HG03521 (cell line): ENCODE results near the gene KMT5C.

Source experiments
- ATAC-seq: cut with Tn5 transposase; IDR thresholded peaks from one replicate; pipeline ENCODE4 v1.9.1; 2021; ENCODE audit warnings: mild to moderate bottlenecking, moderate library complexity; ENCODE audit not compliant: unreplicated experiment

KMT5C gene

GRCh38 chr19:55362990-55363716 lies 23.5 kb downstream of the KMT5C start, which contains the start of gene GARIN5B:
TSS of gene GARIN5B (minus strand) at chr19:55363260. CDS start at chr19:55363066, 194 bp downstream.
- no peak for ATAC-seq

- no peak for ATAC-seq
Measured at GRCh38 chr19:55365245-55365644, 25.6 kb downstream of the KMT5C start.

DNA sequence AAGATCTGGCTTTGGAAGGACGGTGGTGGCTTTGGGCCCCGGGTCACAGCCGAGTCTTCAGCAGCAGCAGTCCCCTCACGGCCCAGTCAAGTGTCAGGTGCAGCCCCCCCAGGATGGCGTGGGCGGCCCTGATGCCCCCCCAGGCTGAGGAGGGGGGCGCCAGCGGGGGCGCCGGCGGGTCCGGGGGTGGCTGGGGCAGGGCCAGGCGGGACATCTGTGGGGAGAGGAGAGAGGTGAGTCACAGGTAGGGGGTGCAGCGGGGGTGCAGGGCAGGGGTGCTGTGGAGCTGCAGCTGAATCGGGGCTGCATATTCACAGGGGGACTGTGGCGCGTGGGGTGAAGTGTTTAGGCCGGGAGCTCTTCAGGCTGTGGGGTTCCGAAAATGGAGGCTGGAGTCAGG lies 26.3 kb downstream of the KMT5C start:
- no peak for ATAC-seq

DNA sequence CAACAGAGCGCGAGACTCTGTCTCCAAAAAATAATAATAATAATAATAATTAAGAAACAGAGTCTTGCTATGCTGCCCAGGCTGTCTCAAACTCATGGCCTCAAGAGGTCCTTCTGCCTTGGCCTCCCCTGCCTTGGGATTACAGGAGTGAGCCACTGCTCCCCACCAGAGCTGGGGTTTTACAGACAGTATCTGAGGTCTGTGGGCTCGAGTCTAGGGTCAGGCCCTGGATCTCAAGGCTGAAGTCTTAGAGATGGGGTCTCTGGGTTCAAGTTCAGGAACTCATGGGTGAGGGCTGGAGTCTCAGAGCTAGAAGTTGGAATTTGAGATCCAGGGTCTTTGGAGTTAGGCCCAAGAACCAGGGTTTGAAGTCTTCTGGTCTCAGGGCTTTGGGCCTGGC lies 27.1 kb downstream of the KMT5C start:
- no peak for ATAC-seq

- no peak for ATAC-seq
Measured at GRCh38 chr19:55368106-55368505, 28.4 kb downstream of the KMT5C start.

DNA sequence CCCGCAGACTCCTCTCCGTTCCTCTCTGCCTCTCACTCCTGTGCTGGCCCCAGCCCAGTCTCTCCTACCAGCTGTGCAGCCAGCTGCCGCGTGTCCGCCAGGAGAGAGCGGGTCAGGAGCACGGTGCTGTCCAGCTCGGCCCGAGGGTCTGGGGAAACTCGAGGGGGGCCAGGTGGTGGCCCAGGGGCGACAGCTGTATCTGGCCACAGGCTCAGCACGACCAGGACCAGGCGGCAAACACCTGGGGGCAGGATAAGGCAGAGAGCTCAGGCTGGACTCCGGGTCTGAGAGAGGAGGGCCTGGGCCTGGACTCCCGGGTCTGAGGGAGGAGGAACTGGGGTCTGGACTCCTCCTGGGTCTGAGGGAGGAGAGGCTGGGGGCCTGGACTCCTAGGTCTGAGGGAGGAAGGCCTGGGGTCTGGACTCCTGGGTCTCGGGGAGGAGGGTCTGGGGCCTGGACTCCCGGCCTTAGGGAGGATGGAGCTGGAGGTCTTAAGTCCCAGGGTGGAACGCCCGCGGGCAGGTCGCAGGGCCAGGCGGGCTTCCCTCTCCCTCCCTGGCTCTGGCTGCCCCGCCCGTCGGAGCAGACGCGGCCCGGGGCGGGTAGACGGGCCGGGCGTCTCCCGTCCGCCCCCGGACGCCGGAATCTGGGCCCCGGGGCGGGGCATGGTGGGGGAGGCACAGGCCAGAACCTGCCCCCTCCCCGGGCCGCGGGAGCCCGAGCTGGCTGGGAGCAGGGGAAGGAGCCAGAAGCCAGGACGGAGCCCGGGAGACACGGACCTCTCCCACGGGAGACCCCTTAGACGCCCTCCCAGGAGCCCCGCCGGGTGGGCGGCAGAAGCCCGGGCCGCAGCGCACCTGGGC lies 29.3 kb downstream of the KMT5C start:
- ATAC-seq = no peak

GRCh38 chr19:55369653-55370304 lies 30.1 kb downstream of the KMT5C start:
- ATAC-seq = no peak

DNA sequence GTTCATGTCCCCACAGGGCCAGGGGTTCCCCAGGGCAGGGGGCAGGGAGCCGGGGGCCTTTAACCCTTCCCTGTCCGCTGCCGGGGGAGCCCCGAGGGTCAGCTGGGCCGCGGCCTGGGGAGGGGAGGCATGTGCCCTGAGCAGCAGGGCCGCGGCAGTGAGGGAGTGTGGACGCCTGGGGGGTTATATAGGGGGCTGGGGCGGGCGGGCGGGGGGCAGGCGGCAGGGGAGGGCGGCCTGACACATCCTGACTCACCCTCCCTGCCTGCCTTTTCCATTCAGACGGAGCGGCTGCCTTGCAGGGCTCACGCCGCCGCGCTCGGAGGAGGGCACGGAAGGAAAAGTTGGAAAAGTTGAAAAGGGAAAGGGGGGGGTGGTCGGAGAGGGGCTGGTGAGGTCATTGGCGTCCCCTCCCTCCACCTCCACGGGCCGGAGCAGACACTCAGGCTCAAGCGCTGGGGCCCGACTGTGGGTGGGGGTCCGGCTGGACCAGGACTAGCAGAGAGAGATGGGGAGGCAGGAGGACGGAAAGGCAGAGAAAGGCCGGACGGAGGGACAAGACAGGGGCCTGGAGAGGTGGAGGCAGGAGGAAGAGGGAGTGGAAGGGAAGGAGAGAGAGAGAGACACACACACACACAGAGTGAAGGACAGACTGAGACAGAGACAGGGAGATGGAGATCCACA lies 30.8 kb downstream of the KMT5C start, which contains the start of gene IL11:
IL11 (minus strand) TSS at position 159 of the 684 bp plus-strand sequence; CDS start at position 6, 153 bp downstream.
- no peak for ATAC-seq

DNA sequence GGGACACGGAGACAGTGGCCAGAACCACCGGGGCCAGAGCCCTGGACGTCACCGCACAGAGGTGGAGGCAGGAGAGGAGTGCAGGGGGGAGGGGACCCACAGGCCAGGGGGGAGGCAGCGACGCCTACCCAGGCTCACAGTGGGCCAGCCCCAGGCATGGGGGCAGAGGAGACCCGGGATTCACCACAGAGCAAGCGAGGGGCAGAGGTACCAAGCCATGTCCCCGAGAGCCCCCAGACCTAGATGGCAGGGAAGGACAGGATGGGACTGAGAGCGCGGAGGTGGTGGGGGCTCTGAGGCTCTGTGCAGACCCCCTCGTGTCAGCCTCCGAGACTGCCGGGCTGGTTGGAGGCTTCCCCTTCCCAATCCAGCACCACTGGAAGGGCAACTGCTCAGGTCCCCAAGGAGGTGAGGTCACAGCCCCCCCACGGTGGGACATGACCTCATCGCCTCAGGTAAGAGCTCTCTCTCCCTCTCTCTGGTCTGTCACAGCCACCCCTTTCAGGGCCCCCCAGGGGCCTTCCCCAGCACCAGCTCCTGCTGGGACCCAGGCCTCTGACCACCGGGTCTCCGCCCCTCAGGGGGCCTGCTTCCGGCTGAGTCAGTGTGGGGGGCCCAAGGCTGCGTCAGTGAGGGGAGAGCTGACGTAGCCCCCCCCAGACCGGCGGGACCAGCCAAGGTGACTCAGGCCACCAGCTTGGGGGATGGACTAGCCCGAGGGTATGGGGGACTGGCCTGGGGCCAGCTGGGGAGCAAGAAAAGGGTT lies 32.8 kb downstream of the KMT5C start:
- no peak for ATAC-seq

- ATAC-seq = no peak
Measured at GRCh38 chr19:55373306-55373992, 33.8 kb downstream of the KMT5C start.

GRCh38 chr19:55373993-55374757 lies 34.5 kb downstream of the KMT5C start:
- ATAC-seq = no peak

GRCh38 chr19:55376241-55376933 lies 36.7 kb downstream of the KMT5C start, which contains the start of gene TMEM190:
TSS of gene TMEM190 (plus strand) at chr19:55376826. CDS start at chr19:55376854, 28 bp downstream.
- ATAC-seq = no peak

- ATAC-seq = no peak
Measured at GRCh38 chr19:55377356-55378131, 37.9 kb downstream of the KMT5C start.

DNA sequence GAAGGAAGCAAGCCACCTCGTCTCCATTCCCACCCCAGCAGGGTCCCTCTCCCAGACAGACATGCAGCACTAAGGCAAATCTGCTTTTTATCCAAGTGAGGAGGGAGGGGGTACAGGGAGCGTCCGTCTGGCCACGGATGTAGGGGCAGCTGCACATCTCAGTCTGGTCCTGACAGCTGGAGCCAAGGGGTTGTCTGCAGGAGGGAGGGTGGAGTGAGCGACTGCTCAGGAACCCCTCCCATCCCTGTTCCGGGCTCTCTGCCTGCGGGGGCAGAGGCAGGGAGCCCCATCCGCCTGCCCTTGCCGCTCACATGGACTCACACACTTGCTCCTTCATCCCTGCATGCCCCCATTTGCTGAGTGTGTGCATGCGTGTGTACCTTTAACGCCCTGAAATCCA lies 39.5 kb downstream of the KMT5C start:
- ATAC-seq = no peak

GRCh38 chr19:55382013-55382412 lies 42.3 kb downstream of the KMT5C start:
- ATAC-seq = no peak

GRCh38 chr19:55382522-55383054 lies 42.9 kb downstream of the KMT5C start:
- ATAC-seq = no peak
